Cardiac muscle cell (in vitro differentiated cells and primary cell): ENCODE data around the gene TNFRSF1A. TPM values are rescaled to one million over a fixed set of nuclear protein-coding genes. Genes with fewer than 3 reads are reported as not detected.

Source experiments
- DNase-seq, 2 donors: peaks; one replicate each; pipeline versions ENCODE4 v3.0.0 to v3.0.0-alpha.2; 2010 to 2017; ENCODE audit warnings: low read depth in 1 of 2, low spot score in 1 of 2
- H3K27ac ChIP-seq: fragments of 200-600 bp; sonication (generic); 2 replicates; pipeline ENCODE4 v1.5.1; 2016
- H3K27me3 ChIP-seq: fragments of 200-600 bp; sonication (generic); 2 replicates; pipeline ENCODE4 v1.6.0; 2016; ENCODE audit warnings: control low read depth
- H3K36me3 ChIP-seq: fragments of 200-600 bp; sonication (generic); 2 replicates; pipeline ENCODE4 v1.5.1; 2016; ENCODE audit warnings: control low read depth
- H3K4me1 ChIP-seq: fragments of 200-600 bp; sonication (generic); 2 replicates; pipeline ENCODE4 v1.8.1; 2017; ENCODE audit warnings: low read depth, mild to moderate bottlenecking, mixed run types
- H3K4me3 ChIP-seq: fragments of 200-600 bp; sonication (generic); 2 replicates; pipeline ENCODE4 v1.5.1; 2016; ENCODE audit warnings: mild to moderate bottlenecking
- H3K9me3 ChIP-seq: fragments of 200-600 bp; sonication (generic); 2 replicates; pipeline ENCODE4 v1.5.1; 2017; ENCODE audit warnings: low read depth, mild to moderate bottlenecking, control low read depth
- polyA plus RNA-seq: library from polyadenylated mRNA; unstranded; fragments of >200 nt; fragmentation: Nextera tagmentation; extraction: Ambion mirVana; gene quantifications from 2 replicates; pipeline ENCODE4 v1.2.1, GENCODE V29; 2016
- total RNA-seq: library from RNA; depleted of rRNA; stranded (reverse); fragments of >200 nt; gene quantifications from 2 replicates; pipeline ENCODE4 v1.2.3, GENCODE V29; 2016
- TF ChIP-seq, protein P1 (sequence below): IDR thresholded peaks from 2 replicates; pipeline ENCODE4 v1.5.1; 2012; ENCODE audit warnings: low read depth, mild to moderate bottlenecking, low read length

TNFRSF1A gene
- total and polyA plus RNA-seq, 2 experiments from 2014 or later, result 33.3 to 42.3 TPM

DNA sequence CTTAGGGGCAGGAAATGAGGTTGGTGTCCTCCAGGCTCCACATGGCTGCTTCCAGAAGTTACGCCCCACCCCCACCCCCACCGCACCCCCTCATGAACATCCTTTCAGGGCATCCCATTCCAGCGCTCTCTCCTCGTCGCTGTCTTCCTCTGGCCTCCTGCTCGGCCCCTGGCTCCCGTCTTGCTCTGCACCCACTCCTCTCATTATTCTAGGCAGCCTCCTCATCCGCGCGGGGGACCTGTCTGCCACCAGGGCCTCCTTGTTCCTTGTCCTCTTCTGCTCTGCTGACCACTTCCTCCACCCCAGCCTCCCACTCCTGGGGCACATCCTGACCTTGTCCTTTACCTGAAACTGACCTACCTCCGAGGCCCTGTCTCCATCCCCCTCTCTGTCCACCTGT is 61.2 kb downstream of the TNFRSF1A start:
- Histone ChIP-seq H3K27me3 (peaks cover 7% of the 10 kb centered on the region), H3K27ac (no peak overlapping the region), H3K36me3 (no peaks in the 10 kb centered on the region), H3K4me1 (peaks cover 4% of the 10 kb centered on the region), H3K4me3 (no peak overlapping the region), H3K9me3 (no peaks in the 10 kb centered on the region)
- DNase-seq, result no peak
- TF ChIP-seq, protein P1, sequence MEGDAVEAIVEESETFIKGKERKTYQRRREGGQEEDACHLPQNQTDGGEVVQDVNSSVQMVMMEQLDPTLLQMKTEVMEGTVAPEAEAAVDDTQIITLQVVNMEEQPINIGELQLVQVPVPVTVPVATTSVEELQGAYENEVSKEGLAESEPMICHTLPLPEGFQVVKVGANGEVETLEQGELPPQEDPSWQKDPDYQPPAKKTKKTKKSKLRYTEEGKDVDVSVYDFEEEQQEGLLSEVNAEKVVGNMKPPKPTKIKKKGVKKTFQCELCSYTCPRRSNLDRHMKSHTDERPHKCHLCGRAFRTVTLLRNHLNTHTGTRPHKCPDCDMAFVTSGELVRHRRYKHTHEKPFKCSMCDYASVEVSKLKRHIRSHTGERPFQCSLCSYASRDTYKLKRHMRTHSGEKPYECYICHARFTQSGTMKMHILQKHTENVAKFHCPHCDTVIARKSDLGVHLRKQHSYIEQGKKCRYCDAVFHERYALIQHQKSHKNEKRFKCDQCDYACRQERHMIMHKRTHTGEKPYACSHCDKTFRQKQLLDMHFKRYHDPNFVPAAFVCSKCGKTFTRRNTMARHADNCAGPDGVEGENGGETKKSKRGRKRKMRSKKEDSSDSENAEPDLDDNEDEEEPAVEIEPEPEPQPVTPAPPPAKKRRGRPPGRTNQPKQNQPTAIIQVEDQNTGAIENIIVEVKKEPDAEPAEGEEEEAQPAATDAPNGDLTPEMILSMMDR, result no peak

DNA sequence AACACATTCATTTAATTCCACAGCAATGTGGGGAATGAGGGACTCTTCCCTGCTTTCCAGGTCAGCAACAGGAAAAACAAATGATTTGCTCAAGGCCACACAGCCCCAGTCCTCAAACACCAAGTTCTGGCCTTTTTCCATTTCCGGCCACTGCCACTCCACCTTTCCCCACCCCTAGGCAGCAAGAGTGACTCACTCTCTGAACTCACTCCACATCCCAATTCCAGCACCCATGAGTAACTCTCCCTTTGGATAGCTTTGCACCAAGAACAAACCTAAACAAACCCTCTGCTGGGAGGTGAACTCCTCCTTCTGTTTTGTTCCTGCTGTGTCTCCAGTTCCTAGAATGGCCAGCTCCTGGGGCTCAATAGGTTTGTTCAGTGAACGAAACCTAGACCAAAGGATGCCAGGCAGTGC is 61.8 kb downstream of the TNFRSF1A start:
- H3K9me3 ChIP-seq, result no peaks in the 10 kb centered on the region
- no peak overlapping the region for H3K27ac ChIP-seq
- H3K27me3 ChIP-seq, result peaks cover 7% of the 10 kb centered on the region
- no peak overlapping the region for H3K4me3 ChIP-seq
- TF ChIP-seq, protein P1, result no peak
- peaks cover 4% of the 10 kb centered on the region for H3K4me1 ChIP-seq
- H3K36me3 ChIP-seq, result no peaks in the 10 kb centered on the region
- peak in 1 of 2 donors; percentile 90 for DNase-seq

DNA sequence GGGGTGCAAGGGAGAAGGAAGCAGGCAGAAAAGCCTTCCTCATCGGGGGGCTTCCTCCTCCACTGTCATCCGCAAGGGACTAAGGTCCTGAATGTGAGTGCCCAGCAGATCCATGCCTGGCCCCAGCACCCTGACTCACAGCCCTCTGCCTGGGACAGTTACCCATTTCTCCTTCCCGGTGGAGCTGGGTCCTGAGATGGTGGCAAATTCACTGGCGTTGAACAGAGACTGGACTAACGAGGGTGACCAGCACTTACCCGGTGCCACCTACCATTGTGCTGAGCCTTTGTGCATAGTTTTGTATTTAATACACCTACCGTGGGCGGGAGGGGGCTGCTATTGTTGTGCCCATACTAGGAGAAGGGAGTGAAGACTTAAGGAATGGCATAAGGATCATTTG is 62.2 kb downstream of the TNFRSF1A start:
- Histone ChIP-seq H3K27me3 (peaks cover 7% of the 10 kb centered on the region), H3K36me3 (no peaks in the 10 kb centered on the region), H3K4me1 (peaks cover 4% of the 10 kb centered on the region), H3K9me3 (no peaks in the 10 kb centered on the region), H3K27ac (no peak overlapping the region), H3K4me3 (no peak overlapping the region)
- DNase-seq, result no peak
- TF ChIP-seq, protein P1, result no peak

DNA sequence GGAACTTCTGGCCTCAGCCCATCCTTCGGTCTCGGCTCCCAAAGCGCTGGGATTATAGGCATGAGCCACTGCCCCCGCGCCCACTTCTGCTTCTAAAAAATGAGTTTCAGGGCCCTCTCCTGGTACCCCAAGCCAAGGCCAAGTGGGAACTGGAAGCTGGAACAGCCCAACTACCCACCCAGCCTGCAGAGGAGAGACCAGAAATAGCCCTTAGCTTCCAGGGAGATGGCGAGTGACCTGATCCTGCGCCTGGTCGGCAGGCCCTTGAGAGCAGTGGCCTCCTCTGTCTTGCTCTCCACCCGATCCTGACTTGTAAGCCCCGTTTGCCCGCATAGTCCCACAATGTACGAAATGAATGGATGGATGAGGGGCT is 62.6 kb downstream of the TNFRSF1A start:
- peaks cover 7% of the 10 kb centered on the region for H3K27me3 ChIP-seq
- TF ChIP-seq, protein P1, result no peak
- peaks cover 4% of the 10 kb centered on the region for H3K4me1 ChIP-seq
- H3K9me3 ChIP-seq, result no peaks in the 10 kb centered on the region
- no peak overlapping the region for H3K27ac ChIP-seq
- H3K36me3 ChIP-seq, result no peaks in the 10 kb centered on the region
- no peak overlapping the region for H3K4me3 ChIP-seq
- no peak for DNase-seq

Other genes starting within 250 kb of the TNFRSF1A start
- gene VWF, start 217.4 kb downstream of the TNFRSF1A start, total RNA-seq, result 0.03 and 0.14 TPM in 2 replicates
- gene VWF, start 217.4 kb downstream of the TNFRSF1A start, polyA plus RNA-seq, result not detected in 2 replicates
- 11.6 and 15.8 TPM in 2 replicates for gene CD9, start 141.7 kb downstream of the TNFRSF1A start, total RNA-seq
- gene CD9, start 141.7 kb downstream of the TNFRSF1A start, polyA plus RNA-seq, result 14.7 and 37.9 TPM in 2 replicates
- 0.86 and 0.99 TPM in 2 replicates for gene PLEKHG6, start 31.4 kb downstream of the TNFRSF1A start, total RNA-seq
- 0.39 and 1.2 TPM in 2 replicates for gene PLEKHG6, start 31.4 kb downstream of the TNFRSF1A start, polyA plus RNA-seq
- 0.25 and 0.66 TPM in 2 replicates for gene SCNN1A, start 33.5 kb upstream of the TNFRSF1A start, total RNA-seq
- not detected in 2 replicates for gene SCNN1A, start 33.5 kb upstream of the TNFRSF1A start, polyA plus RNA-seq
- gene LTBR, start 42.1 kb upstream of the TNFRSF1A start, total RNA-seq, result 2.2 and 4.1 TPM in 2 replicates
- 0.65 and 2.4 TPM in 2 replicates for gene LTBR, start 42.1 kb upstream of the TNFRSF1A start, polyA plus RNA-seq
- not detected in 2 replicates for gene CD27, start 102.9 kb upstream of the TNFRSF1A start, total RNA-seq
- 0.32 and 0.35 TPM in 2 replicates for gene CD27, start 102.9 kb upstream of the TNFRSF1A start, polyA plus RNA-seq
- gene TAPBPL, start 110.0 kb upstream of the TNFRSF1A start, total RNA-seq, result 2.8 and 3.4 TPM in 2 replicates
- gene TAPBPL, start 110.0 kb upstream of the TNFRSF1A start, polyA plus RNA-seq, result 1.5 and 3.3 TPM in 2 replicates
- 15.1 and 17.7 TPM in 2 replicates for gene VAMP1, start 128.6 kb upstream of the TNFRSF1A start, total RNA-seq
- 14.9 and 28.4 TPM in 2 replicates for gene VAMP1, start 128.6 kb upstream of the TNFRSF1A start, polyA plus RNA-seq
- gene MRPL51, start 151.2 kb upstream of the TNFRSF1A start, total RNA-seq, result 75.1 and 104 TPM in 2 replicates
- 279 and 308 TPM in 2 replicates for gene MRPL51, start 151.2 kb upstream of the TNFRSF1A start, polyA plus RNA-seq
- 134 and 156 TPM in 2 replicates for gene NCAPD2, start 152.0 kb upstream of the TNFRSF1A start, total RNA-seq
- 20.2 and 70.7 TPM in 2 replicates for gene NCAPD2, start 152.0 kb upstream of the TNFRSF1A start, polyA plus RNA-seq
- gene GAPDH, start 192.4 kb upstream of the TNFRSF1A start, total RNA-seq, result 8,013 and 12,904 TPM in 2 replicates
- gene GAPDH, start 192.4 kb upstream of the TNFRSF1A start, polyA plus RNA-seq, result 11,564 and 14,299 TPM in 2 replicates
- gene IFFO1, start 214.0 kb upstream of the TNFRSF1A start, total RNA-seq, result 18.0 and 29.0 TPM in 2 replicates
- 25.4 and 28.4 TPM in 2 replicates for gene IFFO1, start 214.0 kb upstream of the TNFRSF1A start, polyA plus RNA-seq
- 20.4 and 45.5 TPM in 2 replicates for gene NOP2, start 226.2 kb upstream of the TNFRSF1A start, total RNA-seq
- 36.2 and 38.2 TPM in 2 replicates for gene NOP2, start 226.2 kb upstream of the TNFRSF1A start, polyA plus RNA-seq